Testis (tissue), 3 donors: ENCODE results near the gene DIAPH1. TPM values are rescaled to one million over a fixed set of nuclear protein-coding genes. Genes with fewer than 3 reads are reported as not detected.
A peak's percentile ranks its signal among the peaks of the same experiment; 100 is the strongest.

Experiments
- DNase-seq: peaks from one replicate; pipeline ENCODE4 v3.0.0-alpha.2; 2019
- H3K27ac ChIP-seq, 2 donors: fragments of 200-600 bp; sonication (generic); one replicate each; pipeline ENCODE4 v1.5.1; 2019
- H3K27me3 ChIP-seq: fragments of 200-600 bp; sonication (generic); one replicate; pipeline ENCODE4 v1.5.1; 2019
- H3K36me3 ChIP-seq: fragments of 200-600 bp; sonication (generic); one replicate; pipeline ENCODE4 v1.5.1; 2017; ENCODE audit warnings: low read depth; ENCODE audit errors: missing control alignments
- H3K4me1 ChIP-seq: fragments of 200-600 bp; sonication (generic); one replicate; pipeline ENCODE4 v1.5.1; 2019
- H3K4me3 ChIP-seq, 2 donors: fragments of 200-600 bp; sonication (generic); one replicate each; pipeline ENCODE4 v1.5.1; 2017 to 2019
- H3K9me3 ChIP-seq: fragments of 200-600 bp; sonication (generic); one replicate; pipeline ENCODE4 v1.5.1; 2017
- POLR2A ChIP-seq: fragments of 450-650 bp; IDR thresholded peaks from one replicate; pipeline ENCODE4 v1.6.1; 2017; ENCODE audit warnings: antibody characterized with exemption, mild to moderate bottlenecking, moderate library complexity
- WGBS, 2 donors: methylation state at CpG; one replicate each; pipeline ENCODE4 v1.1.5; 2018; 5-methylcytosine and 5-hydroxymethylcytosine counted together
- intact Hi-C: fragments of 100-400 bp; cut with DNase I; formaldehyde crosslinking; loops from one replicate; pipeline ENCODE4 v1.15.1; 2023; ENCODE audit warnings: low total_unique reads
- polyA plus RNA-seq: library from polyadenylated mRNA; stranded (reverse); fragments of 350-450 nt; fragmentation: Illumina TruSeq; extraction: RNeasy Lipid Tissue Mini Kit (QIAGEN cat#74804); gene quantifications from one replicate; pipeline ENCODE4 v1.2.3, GENCODE V29; 2014; ENCODE audit warnings: low read depth, low replicate concordance; ENCODE audit not compliant: insufficient read depth
- small RNA-seq, 2 donors: library from RNA; depleted of rRNA; stranded (forward); fragments of <200 nt; gene quantifications; one replicate each; pipeline ENCODE3, GENCODE V24; 2016
- total RNA-seq, 2 donors: library from RNA; depleted of rRNA; stranded (reverse); fragments of >200 nt; gene quantifications; one replicate each; pipeline ENCODE4 v1.2.3, GENCODE V29; 2016
- TF ChIP-seq, protein P1 (sequence below), 3 experiments: fragments of 450-650 bp in 2 of 3; fragments of 200-600 bp in 1 of 3; sonication (generic) in 1 of 3; IDR thresholded peaks; one replicate each; pipeline ENCODE4 v1.5.1; 2016 to 2019; ENCODE audit warnings: antibody characterized with exemption in 3 of 3, mild to moderate bottlenecking in 2 of 3, moderate library complexity in 1 of 3

Gene DIAPH1
- total and polyA plus RNA-seq, 3 donors from 2014 or later, result 53.7 to 77.5 (median 58.2) TPM

DNA sequence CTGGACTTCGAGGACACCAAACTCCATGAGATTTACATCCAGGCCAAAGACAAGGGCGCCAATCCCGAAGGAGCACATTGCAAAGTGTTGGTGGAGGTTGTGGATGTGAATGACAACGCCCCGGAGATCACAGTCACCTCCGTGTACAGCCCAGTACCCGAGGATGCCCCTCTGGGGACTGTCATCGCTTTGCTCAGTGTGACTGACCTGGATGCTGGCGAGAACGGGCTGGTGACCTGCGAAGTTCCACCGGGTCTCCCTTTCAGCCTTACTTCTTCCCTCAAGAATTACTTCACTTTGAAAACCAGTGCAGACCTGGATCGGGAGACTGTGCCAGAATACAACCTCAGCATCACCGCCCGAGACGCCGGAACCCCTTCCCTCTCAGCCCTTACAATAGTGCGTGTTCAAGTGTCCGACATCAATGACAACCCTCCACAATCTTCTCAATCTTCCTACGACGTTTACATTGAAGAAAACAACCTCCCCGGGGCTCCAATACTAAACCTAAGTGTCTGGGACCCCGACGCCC lies 141.7 kb downstream of the DIAPH1 start:
- 29 to 34% methylated on average over 23 to 24 of the region's 24 CpGs for WGBS, 2 donors

DNA sequence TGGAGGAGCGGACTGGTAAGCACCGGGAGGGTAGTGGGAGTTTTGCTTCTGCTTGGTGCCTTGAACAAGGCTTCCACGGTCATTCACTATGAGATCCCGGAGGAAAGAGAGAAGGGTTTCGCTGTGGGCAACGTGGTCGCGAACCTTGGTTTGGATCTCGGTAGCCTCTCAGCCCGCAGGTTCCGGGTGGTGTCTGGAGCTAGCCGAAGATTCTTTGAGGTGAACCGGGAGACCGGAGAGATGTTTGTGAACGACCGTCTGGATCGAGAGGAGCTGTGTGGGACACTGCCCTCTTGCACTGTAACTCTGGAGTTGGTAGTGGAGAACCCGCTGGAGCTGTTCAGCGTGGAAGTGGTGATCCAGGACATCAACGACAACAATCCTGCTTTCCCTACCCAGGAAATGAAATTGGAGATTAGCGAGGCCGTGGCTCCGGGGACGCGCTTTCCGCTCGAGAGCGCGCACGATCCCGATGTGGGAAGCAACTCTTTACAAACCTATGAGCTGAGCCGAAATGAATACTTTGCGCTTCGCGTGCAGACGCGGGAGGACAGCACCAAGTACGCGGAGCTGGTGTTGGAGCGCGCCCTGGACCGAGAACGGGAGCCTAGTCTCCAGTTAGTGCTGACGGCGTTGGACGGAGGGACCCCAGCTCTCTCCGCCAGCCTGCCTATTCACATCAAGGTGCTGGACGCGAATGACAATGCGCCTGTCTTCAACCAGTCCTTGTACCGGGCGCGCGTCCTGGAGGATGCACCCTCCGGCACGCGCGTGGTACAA lies 142.5 kb downstream of the DIAPH1 start:
- peak overlapping the region; percentile 77 to 84 for H3K27ac ChIP-seq
- intact Hi-C loops, result loop anchor here (5.0 kb wide), 1 partner anchor 36 kb away; no protein-coding TSS in a partner anchor
- H3K27me3 ChIP-seq, result no peaks in the 10 kb centered on the region
- no peaks in the 10 kb centered on the region for H3K36me3 ChIP-seq
- peak overlapping the region; percentile 50 to 65 for H3K4me3 ChIP-seq
- no peaks in the 10 kb centered on the region for H3K9me3 ChIP-seq
- peak; percentile 67 for DNase-seq
- 1% methylated on average over 39 to 58 of the region's 58 CpGs for WGBS, 2 donors
- TF ChIP-seq POLR2A, result no peak
- TF ChIP-seq, protein P1, sequence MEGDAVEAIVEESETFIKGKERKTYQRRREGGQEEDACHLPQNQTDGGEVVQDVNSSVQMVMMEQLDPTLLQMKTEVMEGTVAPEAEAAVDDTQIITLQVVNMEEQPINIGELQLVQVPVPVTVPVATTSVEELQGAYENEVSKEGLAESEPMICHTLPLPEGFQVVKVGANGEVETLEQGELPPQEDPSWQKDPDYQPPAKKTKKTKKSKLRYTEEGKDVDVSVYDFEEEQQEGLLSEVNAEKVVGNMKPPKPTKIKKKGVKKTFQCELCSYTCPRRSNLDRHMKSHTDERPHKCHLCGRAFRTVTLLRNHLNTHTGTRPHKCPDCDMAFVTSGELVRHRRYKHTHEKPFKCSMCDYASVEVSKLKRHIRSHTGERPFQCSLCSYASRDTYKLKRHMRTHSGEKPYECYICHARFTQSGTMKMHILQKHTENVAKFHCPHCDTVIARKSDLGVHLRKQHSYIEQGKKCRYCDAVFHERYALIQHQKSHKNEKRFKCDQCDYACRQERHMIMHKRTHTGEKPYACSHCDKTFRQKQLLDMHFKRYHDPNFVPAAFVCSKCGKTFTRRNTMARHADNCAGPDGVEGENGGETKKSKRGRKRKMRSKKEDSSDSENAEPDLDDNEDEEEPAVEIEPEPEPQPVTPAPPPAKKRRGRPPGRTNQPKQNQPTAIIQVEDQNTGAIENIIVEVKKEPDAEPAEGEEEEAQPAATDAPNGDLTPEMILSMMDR (IDR thresholded peaks at IDR 0.05), result no peak
- peaks cover 14% of the 10 kb centered on the region for H3K4me1 ChIP-seq

More for the DNA sequence above, 141.7 kb downstream of the DIAPH1 start:
- no peaks in the 10 kb centered on the region for H3K36me3 ChIP-seq
- no peak for DNase-seq
- H3K4me1 ChIP-seq, result peaks cover 14% of the 10 kb centered on the region
- H3K4me3 ChIP-seq, result peak overlapping the region; percentile 50 to 65
- H3K9me3 ChIP-seq, result no peaks in the 10 kb centered on the region
- TF ChIP-seq, protein P1 (IDR thresholded peaks at IDR 0.05), result no peak
- TF ChIP-seq POLR2A, result no peak
- no peaks in the 10 kb centered on the region for H3K27me3 ChIP-seq
- intact Hi-C loops, result loop anchor here (5.0 kb wide), 1 partner anchor 35 kb away; no protein-coding TSS in a partner anchor
- H3K27ac ChIP-seq, result peak overlapping the region in 1 of 2 donors; percentile 84

DNA sequence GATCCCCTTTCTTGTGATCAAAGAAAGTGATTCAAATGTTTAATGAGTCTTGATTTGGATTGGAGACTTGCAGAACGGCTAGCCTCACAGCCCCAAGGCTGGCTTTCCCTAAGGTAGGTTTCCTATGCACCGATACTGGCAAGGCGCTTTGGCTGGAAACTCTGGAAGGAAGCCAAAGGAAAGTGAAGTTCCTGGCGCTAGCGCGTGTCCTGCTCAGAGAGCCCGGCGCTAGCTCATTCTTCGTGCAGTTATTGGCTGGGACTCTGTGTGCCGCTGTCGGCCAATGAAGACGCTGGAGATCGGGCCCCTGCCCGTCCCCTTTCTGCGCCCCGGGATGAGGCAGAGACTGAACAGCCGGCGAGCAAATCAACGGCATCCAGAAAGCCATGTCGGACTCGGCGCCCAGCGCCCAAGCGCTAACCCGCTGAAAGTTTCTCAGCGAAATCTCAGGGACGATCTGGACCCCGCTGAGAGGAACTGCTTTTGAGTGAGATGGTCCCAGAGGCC lies 143.1 kb downstream of the DIAPH1 start, which contains the start of gene PCDHGC3:
Gene PCDHGC3, plus strand, starts transcription at position 342 of the 507 bp plus-strand sequence. Its CDS starts 151 bp downstream, at position 493.
- Histone ChIP-seq H3K27me3 (no peaks in the 10 kb centered on the region), H3K4me3 (peak within 1 kb of the TSS; percentile 50 to 65), H3K27ac (peak within 1 kb of the TSS; percentile 77 to 84), H3K9me3 (no peaks in the 10 kb centered on the region), H3K4me1 (peaks cover 14% of the 10 kb centered on the region), H3K36me3 (no peaks in the 10 kb centered on the region)
- intact Hi-C loops, result loop anchor here (5.0 kb wide), 1 partner anchor 37 kb away; no protein-coding TSS in a partner anchor
- peak; percentile 95 for DNase-seq
- WGBS, 2 donors, result 0% methylated on average over 12 to 28 of the region's 28 CpGs
- TF ChIP-seq, protein P1 (IDR thresholded peaks at IDR 0.05), result peak; percentile 6 to 35 (median 25)
- TF ChIP-seq POLR2A, result no peak

DNA sequence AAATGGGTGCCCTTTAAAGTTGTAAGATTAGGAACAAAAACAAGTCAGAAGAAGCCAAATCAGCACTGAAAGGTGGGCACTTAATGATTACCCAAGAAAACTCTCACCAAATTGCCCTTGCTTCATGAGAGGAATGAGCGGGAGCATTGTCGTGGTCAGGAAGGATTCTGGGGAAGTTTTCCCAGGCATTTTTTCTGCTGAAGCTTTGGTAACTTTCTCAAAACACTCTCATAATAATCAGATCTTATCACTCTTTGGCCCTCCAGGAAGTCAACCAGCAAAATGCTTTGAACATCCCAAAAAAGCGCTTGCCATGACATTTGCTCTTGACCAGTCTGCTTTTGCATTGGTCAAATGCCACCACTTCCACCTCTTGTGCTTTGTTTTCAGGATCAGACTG lies 153.4 kb downstream of the DIAPH1 start:
- Histone ChIP-seq H3K27me3 (no peaks in the 10 kb centered on the region), H3K4me3 (no peak overlapping the region), H3K36me3 (no peaks in the 10 kb centered on the region), H3K9me3 (no peaks in the 10 kb centered on the region), H3K4me1 (no peaks in the 10 kb centered on the region), H3K27ac (no peak overlapping the region)
- 85 to 95% methylated on average over 3 of the region's 3 CpGs for WGBS, 2 donors
- intact Hi-C loops, result no loop called here
- no peak for TF ChIP-seq POLR2A
- TF ChIP-seq, protein P1 (IDR thresholded peaks at IDR 0.05), result no peak
- DNase-seq, result no peak

Small RNAs within 50 kb of the gene (small RNA-seq; reads per million reads assigned to genes)
- 0 reads per million in 2 donors for gene RPS27AP10

Other genes with a start within 250 kb of the DIAPH1 start
- gene PCDHGB3, start 248.8 kb downstream of the DIAPH1 start, total RNA-seq, result 10 to 100 TPM; 11.3 to 17.1 TPM
- 0.74 TPM for gene PCDHGB3, start 248.8 kb downstream of the DIAPH1 start, polyA plus RNA-seq
- gene PCDHGA6, start 245.1 kb downstream of the DIAPH1 start, total RNA-seq, result 10 to 100 TPM in 1 of 2 donors, 1 to 10 TPM in 1; 9.7 to 13.4 TPM
- gene PCDHGA6, start 245.1 kb downstream of the DIAPH1 start, polyA plus RNA-seq, result 1.8 TPM
- gene PCDHGA7, start 236.3 kb downstream of the DIAPH1 start, total RNA-seq, result 10 to 100 TPM; 11.1 to 12.7 TPM
- 1.6 TPM for gene PCDHGA7, start 236.3 kb downstream of the DIAPH1 start, polyA plus RNA-seq
- gene PCDHGB4, start 231.3 kb downstream of the DIAPH1 start, total RNA-seq, result 10 to 100 TPM; 11.3 to 13.3 TPM
- 1.0 TPM for gene PCDHGB4, start 231.3 kb downstream of the DIAPH1 start, polyA plus RNA-seq
- 1 to 10 TPM; 8.2 TPM for gene PCDHGA8, start 226.4 kb downstream of the DIAPH1 start, total RNA-seq
- 0.15 TPM for gene PCDHGA8, start 226.4 kb downstream of the DIAPH1 start, polyA plus RNA-seq
- gene PCDHGB5, start 221.1 kb downstream of the DIAPH1 start, total RNA-seq, result 10 to 100 TPM; 28.3 to 36.4 TPM
- 4.5 TPM for gene PCDHGB5, start 221.1 kb downstream of the DIAPH1 start, polyA plus RNA-seq
- gene PCDHGA9, start 216.2 kb downstream of the DIAPH1 start, total RNA-seq, result 10 to 100 TPM; 13.0 to 13.1 TPM
- 1.1 TPM for gene PCDHGA9, start 216.2 kb downstream of the DIAPH1 start, polyA plus RNA-seq
- 10 to 100 TPM in 1 of 2 donors, 1 to 10 TPM in 1; 9.9 to 12.6 TPM for gene PCDHGB6, start 211.0 kb downstream of the DIAPH1 start, total RNA-seq
- gene PCDHGB6, start 211.0 kb downstream of the DIAPH1 start, polyA plus RNA-seq, result 2.1 TPM
- 10 to 100 TPM; 11.3 to 11.7 TPM for gene PCDHGA10, start 206.0 kb downstream of the DIAPH1 start, total RNA-seq
- gene PCDHGA10, start 206.0 kb downstream of the DIAPH1 start, polyA plus RNA-seq, result 1.2 TPM
- 10 to 100 TPM; 15.3 to 18.1 TPM for gene PCDHGB7, start 201.3 kb downstream of the DIAPH1 start, total RNA-seq
- 6.6 TPM for gene PCDHGB7, start 201.3 kb downstream of the DIAPH1 start, polyA plus RNA-seq
- 1 to 10 TPM; 8.4 to 9.1 TPM for gene PCDHGA11, start 197.9 kb downstream of the DIAPH1 start, total RNA-seq
- 0.83 TPM for gene PCDHGA11, start 197.9 kb downstream of the DIAPH1 start, polyA plus RNA-seq
- gene PCDHGA12, start 188.5 kb downstream of the DIAPH1 start, total RNA-seq, result 10 to 100 TPM; 10.3 to 11.3 TPM
- 2.7 TPM for gene PCDHGA12, start 188.5 kb downstream of the DIAPH1 start, polyA plus RNA-seq
- gene PCDHGC3, start 143.0 kb downstream of the DIAPH1 start, total RNA-seq, result 10 to 100 TPM; 14.5 to 29.4 TPM
- gene PCDHGC3, start 143.0 kb downstream of the DIAPH1 start, polyA plus RNA-seq, result 61.1 TPM
- 1 to 10 TPM; 6.1 TPM for gene PCDHGC4, start 134.0 kb downstream of the DIAPH1 start, total RNA-seq
- 0.57 TPM for gene PCDHGC4, start 134.0 kb downstream of the DIAPH1 start, polyA plus RNA-seq
- gene PCDHGC5, start 129.9 kb downstream of the DIAPH1 start, total RNA-seq, result 1 to 10 TPM; 4.9 to 5.4 TPM
- 0.50 TPM for gene PCDHGC5, start 129.9 kb downstream of the DIAPH1 start, polyA plus RNA-seq
- gene HDAC3, start 17.8 kb upstream of the DIAPH1 start, total RNA-seq, result 10 to 100 TPM; 63.9 to 76.5 TPM
- gene HDAC3, start 17.8 kb upstream of the DIAPH1 start, polyA plus RNA-seq, result 57.3 TPM
- gene RELL2, start 18.0 kb upstream of the DIAPH1 start, total RNA-seq, result 10 to 100 TPM; 11.3 to 17.0 TPM
- 8.6 TPM for gene RELL2, start 18.0 kb upstream of the DIAPH1 start, polyA plus RNA-seq
- gene FCHSD1, start 32.4 kb upstream of the DIAPH1 start, total RNA-seq, result 10 to 100 TPM; 19.3 to 21.3 TPM
- 12.9 TPM for gene FCHSD1, start 32.4 kb upstream of the DIAPH1 start, polyA plus RNA-seq
- gene ARAP3, start 63.2 kb upstream of the DIAPH1 start, total RNA-seq, result 1 to 10 TPM; 4.0 to 4.1 TPM
- gene ARAP3, start 63.2 kb upstream of the DIAPH1 start, polyA plus RNA-seq, result 4.8 TPM